ENCODE results near the gene SRSF9.
A peak's percentile ranks its signal among the peaks of the same experiment; 100 is the strongest.

- TF ChIP-seq CTCF (IDR thresholded peaks at IDR 0.05 in 2 of 3, conservative IDR thresholded peaks at IDR 0.05 in 1 of 3; ENCODE audit: borderline replicate concordance in 1 of 3, insufficient read depth in 1 of 3, low read depth in 2 of 3, low read length in 2 of 3) (no peak), POLR2A (IDR thresholded peaks at IDR 0.05; ENCODE audit: borderline replicate concordance, extremely low read depth, insufficient read depth, insufficient read length) (peak; percentile 89), EGR1 (IDR thresholded peaks at IDR 0.05; ENCODE audit: low read depth) (no peak), POLR2AphosphoS5 (IDR thresholded peaks at IDR 0.05; ENCODE audit: low read depth, low read length) (peak; percentile 100), SP1 (IDR thresholded peaks at IDR 0.05; ENCODE audit: low read depth) (peak; percentile 99), EZH2 (IDR thresholded peaks at IDR 0.05) (no peak)
- TF ChIP-seq, protein P1, sequence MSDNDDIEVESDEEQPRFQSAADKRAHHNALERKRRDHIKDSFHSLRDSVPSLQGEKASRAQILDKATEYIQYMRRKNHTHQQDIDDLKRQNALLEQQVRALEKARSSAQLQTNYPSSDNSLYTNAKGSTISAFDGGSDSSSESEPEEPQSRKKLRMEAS (IDR thresholded peaks at IDR 0.05), result peak; percentile 88
These were observed 26.3 kb upstream of the SRSF9 start, which contains the start of gene DYNLL1 for GRCh38 chr12:120495731-120496412.
